Epithelial cell of proximal tubule (primary cell): Measurements from ENCODE around the gene DNAJB5. TPM values are rescaled to one million over a fixed set of nuclear protein-coding genes. Genes with fewer than 3 reads are reported as not detected.

Experiments
- DNase-seq: peaks from one replicate; pipeline ENCODE4 v3.0.0-alpha.2; 2011; ENCODE audit warnings: low read depth
- H3K4me3 ChIP-seq: 2 replicates; pipeline ENCODE4 v1.5.1; 2011; ENCODE audit warnings: low read depth, mild to moderate bottlenecking, low read length
- CTCF ChIP-seq: conservative IDR thresholded peaks from 2 replicates; pipeline ENCODE4 v1.5.1; 2012; ENCODE audit warnings: low read depth, mild to moderate bottlenecking, low read length
- total RNA-seq: library from RNA; depleted of rRNA; stranded (reverse); fragments of >200 nt; gene quantifications from 2 replicates; pipeline ENCODE4 v1.2.3, GENCODE V29; 2015

Gene DNAJB5
- total RNA-seq, 1 donor from 2014 or later = 20.2 TPM

DNA sequence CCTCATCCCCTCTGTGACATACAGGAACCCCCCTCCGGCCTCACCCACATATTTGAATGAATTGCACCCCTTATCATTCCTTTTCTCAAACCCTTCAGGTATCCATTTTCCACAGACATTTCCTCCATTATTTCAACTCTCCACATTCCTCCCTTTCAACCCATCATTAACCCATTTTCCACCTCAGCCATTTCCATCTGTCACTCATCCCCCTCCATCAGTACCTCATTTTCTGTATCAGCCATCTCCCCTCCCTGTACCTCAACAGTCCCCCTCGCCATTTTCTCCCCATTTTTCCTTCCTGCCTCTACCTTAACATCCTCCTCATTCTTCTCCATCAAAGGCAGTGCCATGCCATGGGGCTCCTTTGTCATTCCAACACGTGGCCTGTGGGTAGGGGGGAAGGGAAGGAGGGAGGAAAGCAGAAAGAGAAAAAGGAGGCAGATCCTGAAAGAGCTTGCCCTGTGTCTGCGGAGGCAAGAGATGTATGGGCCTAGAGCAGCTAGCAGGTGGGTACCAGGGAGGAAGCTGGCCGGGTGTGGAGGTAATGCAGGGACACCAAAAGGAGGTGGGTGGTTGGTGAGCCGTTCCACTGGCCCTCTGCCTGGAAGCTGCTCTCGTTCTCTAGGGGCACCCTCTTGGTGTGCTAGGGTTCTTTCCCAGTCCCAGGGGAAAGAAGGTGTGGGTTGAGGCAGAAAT, 1.5 kb downstream of the DNAJB5 start:
- H3K4me3 ChIP-seq = peak overlapping the region; percentile 95
- TF ChIP-seq CTCF = no peak
- DNase-seq = no peak

- TF ChIP-seq CTCF = peak; percentile 38
- DNase-seq = no peak
- no peak overlapping the region for H3K4me3 ChIP-seq
These were observed 2.2 kb downstream of the DNAJB5 start for GRCh38 chr9:34991607-34992375.

DNA sequence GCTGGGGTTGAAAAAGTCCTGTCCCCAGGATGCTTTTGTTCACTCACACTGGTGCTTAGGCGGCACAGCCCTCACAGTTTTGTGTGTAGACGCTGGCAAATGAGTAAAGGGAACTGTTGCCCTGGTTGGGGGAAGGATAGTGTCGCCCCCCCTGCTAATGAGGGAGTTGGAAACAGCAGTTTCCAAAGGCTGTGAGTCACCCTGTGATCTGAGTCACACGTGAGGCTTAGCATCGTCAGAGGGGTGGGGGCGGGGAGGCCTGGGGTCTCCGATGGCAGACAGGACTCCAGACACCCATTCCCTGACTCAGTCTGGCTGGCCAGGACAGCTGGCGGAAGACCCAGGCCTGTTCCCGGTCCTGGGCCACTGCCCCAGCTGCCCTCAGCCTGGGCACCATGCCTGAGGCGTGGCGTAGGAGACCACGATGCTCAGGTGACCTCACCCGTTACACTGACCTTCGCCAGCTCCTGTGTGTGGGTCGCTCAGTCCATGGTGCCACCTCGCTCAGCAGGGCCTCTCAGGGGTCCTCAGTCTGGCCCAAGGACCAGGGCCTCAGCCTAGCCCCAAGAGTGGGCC, 2.9 kb downstream of the DNAJB5 start:
- no peak for TF ChIP-seq CTCF
- peak; percentile 59 for DNase-seq
- no peak overlapping the region for H3K4me3 ChIP-seq

DNA sequence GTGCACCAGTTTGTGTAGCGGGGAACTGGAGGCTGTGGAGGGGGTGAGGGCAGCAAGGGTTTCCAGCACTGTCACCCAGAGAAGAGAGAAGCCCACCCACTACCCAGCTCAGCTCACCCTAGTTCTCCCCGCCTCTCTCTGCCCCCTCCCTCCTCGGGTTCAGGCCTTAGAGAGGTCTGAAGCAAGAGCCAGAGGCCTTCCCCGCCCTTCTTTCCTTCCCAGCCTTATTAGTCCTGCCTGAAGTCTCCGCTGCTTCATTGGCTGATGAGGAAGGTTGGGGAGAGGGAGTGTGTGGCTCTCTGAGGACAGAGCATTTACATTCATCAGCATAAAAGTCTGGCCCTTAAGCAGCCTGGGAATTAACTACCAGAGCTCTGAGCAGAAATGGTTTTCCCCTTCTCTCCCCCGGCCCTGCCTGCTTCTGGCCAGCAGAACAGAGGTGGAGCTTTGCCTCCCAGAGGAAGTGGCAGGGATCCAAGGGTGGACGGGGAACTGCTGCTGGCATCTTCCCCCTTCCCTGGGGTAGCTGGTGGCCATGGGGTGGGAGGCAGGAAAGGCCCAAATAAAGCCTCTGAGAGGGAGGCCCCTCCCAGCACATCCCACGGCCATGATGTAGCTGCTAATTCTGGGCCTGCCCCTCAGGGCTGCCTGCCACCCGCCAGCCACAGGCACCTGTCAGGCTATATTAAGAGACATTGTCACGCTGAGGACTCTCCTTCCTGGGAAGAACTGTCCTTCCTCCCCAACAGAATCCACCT, 4.1 kb downstream of the DNAJB5 start:
- no peak for DNase-seq
- no peak for TF ChIP-seq CTCF
- no peak overlapping the region for H3K4me3 ChIP-seq

DNA sequence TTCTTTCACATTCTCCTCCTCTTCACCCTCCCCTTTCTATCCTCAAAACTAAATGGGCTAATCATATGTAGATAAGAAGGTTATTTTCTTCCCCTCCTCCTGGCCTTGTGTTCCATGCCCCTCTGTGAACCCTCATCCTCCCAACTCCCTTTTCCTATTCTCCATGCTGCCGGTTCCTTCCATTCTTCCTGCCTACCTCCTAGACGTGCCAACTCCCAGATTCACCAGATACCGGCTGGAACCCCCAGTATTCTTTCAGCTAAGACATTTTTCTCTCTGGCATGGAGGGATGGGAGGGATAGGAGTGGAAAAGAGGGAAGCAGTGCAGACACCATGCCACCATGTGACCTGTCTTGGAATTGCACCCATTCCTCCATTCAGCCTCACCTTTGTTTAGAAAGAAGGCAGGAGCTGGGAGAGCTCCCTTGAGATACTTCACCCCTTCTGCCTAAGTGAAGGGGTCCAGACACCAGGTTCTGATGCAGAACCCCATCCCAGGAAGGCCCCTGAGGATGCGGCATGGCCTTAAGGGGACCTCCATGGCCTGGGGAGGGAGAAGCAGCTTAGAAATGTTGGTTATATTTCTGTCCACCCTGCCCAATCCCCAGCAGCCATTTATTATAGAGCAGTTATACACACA, 4.8 kb downstream of the DNAJB5 start:
- no peak for DNase-seq
- peak; percentile 79 for TF ChIP-seq CTCF
- H3K4me3 ChIP-seq = no peak overlapping the region

- no peak overlapping the region for H3K4me3 ChIP-seq
- no peak for TF ChIP-seq CTCF
- DNase-seq = peak; percentile 81
These were observed 5.5 kb downstream of the DNAJB5 start for GRCh38 chr9:34994900-34995669.
